Cardiac fibroblast (primary cell): ENCODE results near the gene TPD52L2.
A peak's percentile ranks its signal among the peaks of the same experiment; 100 is the strongest.
"Not testable (repeated sequence)": the region's sequence is repeated elsewhere in the genome, so short reads cannot be mapped to it uniquely, and the experiment has no call there.

ENCODE experiments used
- DNase-seq, 2 donors: peaks; one replicate each; pipeline versions ENCODE4 v3.0.0 to v3.0.0-alpha.2; 2010; ENCODE audit warnings: low read depth in 2 of 2
- H3K4me3 ChIP-seq, 2 donors: replicated peaks in 1 of 2; 1 replicate in 1 of 2; 2 replicates in 1 of 2; pipeline ENCODE4 v1.5.1; 2011; ENCODE audit warnings: low read depth in 2 of 2, low read length in 2 of 2, mild to moderate bottlenecking in 2 of 2, moderate library complexity in 1 of 2
- CTCF ChIP-seq: IDR thresholded peaks from one replicate; pipeline ENCODE4 v1.5.1; 2011; ENCODE audit warnings: low read depth, mild to moderate bottlenecking, low read length, inconsistent platforms

TPD52L2 gene

GRCh38 chr20:63900413-63900812, 35.3 kb downstream of the TPD52L2 start:
- TF ChIP-seq CTCF = no peak
- DNase-seq = no peak
- H3K4me3 ChIP-seq = no peak overlapping the region

DNA sequence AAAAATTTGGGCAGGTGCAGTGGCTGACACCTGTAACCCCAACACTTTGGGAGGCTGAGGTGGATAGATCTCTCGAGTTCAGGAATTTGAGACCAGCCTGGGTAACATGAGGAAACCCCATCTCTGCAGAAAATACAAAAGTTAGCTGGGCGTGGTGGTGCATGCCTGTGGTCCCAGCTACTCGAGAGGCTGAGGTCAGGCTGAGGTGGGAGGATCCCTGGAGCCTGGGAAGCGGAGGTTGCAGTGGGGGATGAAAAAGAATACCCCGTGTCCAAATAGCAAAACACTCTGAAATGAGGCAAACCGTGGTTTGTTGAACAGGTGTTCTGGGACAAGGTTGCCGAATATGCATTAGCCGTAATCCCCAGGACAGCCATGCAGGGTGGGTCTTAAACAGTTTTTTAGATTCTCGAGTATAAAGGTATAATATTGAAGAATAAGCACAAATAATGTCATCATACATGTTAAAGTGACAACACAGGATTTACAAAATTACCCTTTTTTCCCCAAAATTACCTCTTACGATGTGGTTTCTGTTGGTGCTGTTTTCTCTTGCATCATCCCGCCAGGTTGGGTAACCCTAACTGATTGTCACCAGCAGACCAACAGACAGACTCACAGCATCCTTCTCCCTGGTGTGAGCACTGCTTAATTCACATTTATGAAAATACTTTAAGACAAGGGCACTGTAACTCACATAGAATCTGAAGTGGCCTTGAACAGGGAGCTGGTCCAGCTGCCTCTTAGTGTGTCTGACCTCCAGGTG, 38.9 kb downstream of the TPD52L2 start:
- H3K4me3 ChIP-seq = no peak overlapping the region
- no peak for TF ChIP-seq CTCF
- DNase-seq = no peak

- peak in 1 of 2 donors; percentile 11 for DNase-seq
- TF ChIP-seq CTCF = no peak
- no peak overlapping the region for H3K4me3 ChIP-seq
Observed at GRCh38 chr20:63908008-63908682, 43.1 kb downstream of the TPD52L2 start.

- no peak for TF ChIP-seq CTCF
- no peak overlapping the region for H3K4me3 ChIP-seq
- peak; percentile 21 to 31 for DNase-seq
Observed at GRCh38 chr20:63911176-63911575, 46.1 kb downstream of the TPD52L2 start.

DNA sequence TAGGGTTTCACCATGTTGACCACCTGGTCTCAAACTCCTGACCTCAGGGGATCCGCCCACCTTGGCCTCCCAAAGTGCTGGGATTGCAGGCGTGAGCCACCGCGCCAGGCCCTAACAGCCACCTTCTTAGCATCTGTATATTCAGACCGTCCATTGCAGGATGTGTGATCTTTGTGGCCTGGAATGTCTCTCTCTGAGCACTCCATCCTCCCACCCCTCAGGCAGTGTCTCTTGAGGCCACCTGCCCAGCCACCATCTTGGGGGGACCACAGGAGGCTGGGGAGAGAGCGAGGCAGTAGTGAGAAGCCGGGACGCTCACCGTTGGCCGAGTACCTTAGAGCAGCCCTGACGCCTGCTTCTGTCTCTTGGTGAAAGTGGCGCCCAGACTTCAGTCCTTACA, 48.7 kb downstream of the TPD52L2 start:
- H3K4me3 ChIP-seq = no peak overlapping the region
- DNase-seq = no peak
- no peak for TF ChIP-seq CTCF

GRCh38 chr20:63915471-63915870, 50.4 kb downstream of the TPD52L2 start:
- no peak overlapping the region for H3K4me3 ChIP-seq
- no peak for TF ChIP-seq CTCF
- no peak for DNase-seq

DNA sequence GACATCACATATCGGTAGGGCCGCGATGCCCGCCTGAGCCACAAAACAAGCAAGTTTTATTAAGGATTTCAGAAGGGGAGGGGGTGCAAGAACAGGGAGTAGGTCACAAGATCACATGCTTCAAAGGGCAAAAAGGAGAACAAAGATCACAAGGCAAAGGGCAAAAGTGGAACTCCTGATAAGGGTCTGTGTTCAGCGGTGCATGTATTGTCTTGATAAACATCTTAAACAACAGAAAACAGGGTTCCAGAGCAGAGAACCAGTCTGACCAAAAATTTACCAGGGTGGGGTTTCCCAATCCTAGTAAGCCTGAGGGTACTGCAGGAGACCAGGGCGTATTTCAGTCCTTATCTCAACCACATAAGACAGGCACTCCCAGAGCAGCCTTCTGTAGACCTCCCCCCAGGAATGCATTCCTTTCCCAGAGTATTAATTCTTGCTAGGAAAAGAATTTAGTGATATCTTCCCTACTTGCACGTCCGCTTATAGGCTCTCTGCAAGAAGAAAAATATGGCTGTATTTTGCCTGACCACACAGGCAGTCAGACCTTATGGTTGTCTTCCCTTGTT, 51.4 kb downstream of the TPD52L2 start:
- peak in 1 of 2 donors; percentile 22 for DNase-seq
- H3K4me3 ChIP-seq = not testable (repeated sequence)
